ENCODE data around the gene CHRND. TPM values are rescaled to one million over a fixed set of nuclear protein-coding genes. Genes with fewer than 3 reads are reported as not detected.
"Not testable (repeated sequence)": the region's sequence is repeated elsewhere in the genome, so short reads cannot be mapped to it uniquely, and the experiment has no call there.

CHRND gene
- total RNA-seq, 1 donor from 2014 or later: not detected

- DNase-seq (ENCODE audit: low spot score): no peak
These were observed 761 bp upstream of the CHRND start for GRCh38 chr2:232525199-232525598.

GRCh38 chr2:232526372-232526941, 497 bp downstream of the CHRND start:
- DNase-seq (ENCODE audit: low spot score): no peak

DNA sequence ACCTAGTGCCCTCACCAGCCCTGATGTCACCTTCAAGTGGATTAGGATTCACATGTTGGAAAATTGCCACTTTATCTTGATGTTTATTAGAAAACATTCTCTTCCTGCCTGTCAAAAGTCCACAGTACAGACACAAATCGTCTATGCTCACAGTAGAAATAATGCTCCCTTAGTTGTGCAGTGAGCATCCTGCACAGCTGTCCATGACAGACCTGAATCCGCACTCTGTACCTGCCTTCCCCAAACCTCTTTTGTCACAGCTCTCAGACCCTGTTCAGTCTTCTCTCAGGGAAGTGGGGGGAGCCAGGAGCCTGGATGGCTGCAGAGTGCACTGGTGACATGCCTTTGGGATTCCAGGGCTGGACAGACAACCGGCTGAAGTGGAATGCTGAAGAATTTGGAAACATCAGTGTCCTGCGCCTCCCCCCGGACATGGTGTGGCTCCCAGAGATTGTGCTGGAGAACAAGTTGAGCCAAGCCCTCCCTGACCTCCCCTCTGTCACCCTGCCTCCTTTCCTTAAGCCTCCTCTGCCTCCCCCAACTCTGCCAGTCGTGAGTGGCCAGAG, 2.0 kb downstream of the CHRND start:
- no peak for DNase-seq (ENCODE audit: low spot score)

- no peak for DNase-seq (ENCODE audit: low spot score)
These were observed 2.9 kb downstream of the CHRND start for GRCh38 chr2:232528746-232529460.

DNA sequence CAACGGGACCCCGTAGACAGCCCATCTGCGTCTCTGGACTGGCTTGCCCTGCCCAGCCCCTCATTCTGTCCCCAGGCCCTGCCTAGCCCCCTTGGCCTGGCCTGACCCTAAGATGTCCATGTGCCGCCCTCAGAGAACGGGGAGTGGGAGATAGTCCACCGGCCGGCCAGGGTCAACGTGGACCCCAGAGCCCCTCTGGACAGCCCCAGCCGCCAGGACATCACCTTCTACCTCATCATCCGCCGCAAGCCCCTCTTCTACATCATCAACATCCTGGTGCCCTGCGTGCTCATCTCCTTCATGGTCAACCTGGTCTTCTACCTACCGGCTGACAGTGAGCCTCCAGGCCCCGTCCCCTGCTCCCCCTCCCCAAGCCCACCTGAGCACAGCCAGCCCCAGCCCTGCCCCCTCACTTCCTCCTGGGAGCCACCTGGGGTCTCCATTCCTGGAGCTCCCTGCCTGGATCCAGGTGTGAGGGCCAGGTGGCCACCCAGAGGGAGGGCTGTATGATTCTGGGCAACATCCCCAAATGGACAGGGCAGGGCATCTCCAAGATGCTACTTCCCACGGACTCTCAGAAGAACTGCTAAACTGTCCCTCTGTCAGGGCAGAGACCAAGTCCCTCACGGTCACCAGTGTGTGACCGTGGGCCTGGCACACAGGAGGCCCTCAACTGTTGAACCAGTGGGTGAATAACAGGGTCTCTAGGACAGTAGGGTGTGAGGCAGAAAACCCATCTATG, 4.0 kb downstream of the CHRND start:
- DNase-seq (ENCODE audit: low spot score): no peak

GRCh38 chr2:232530626-232531260, 4.8 kb downstream of the CHRND start:
- no peak for DNase-seq (ENCODE audit: low spot score)

DNA sequence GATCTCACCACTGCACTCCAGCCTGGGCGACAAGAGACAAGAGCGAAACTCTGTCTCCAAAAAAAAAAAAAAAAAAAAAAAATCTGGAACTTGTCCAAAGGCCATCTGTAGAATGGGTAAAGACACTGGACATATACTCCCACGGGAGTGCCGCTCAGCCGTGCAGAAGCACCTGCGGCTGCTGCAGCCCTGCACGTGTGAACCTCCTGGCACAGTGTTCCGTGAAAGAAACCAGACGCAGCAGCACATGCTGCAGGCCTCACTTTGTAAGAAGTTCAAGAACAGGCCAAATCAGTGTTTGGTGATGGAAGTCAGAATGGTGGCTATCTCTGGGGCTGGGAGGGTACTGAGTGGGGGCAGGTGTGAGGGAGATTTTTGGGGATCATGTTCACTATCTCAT, 6.5 kb downstream of the CHRND start:
- no peak for DNase-seq (ENCODE audit: low spot score)

GRCh38 chr2:232532821-232533220, 6.9 kb downstream of the CHRND start:
- not testable (repeated sequence) for DNase-seq (ENCODE audit: low spot score)

DNA sequence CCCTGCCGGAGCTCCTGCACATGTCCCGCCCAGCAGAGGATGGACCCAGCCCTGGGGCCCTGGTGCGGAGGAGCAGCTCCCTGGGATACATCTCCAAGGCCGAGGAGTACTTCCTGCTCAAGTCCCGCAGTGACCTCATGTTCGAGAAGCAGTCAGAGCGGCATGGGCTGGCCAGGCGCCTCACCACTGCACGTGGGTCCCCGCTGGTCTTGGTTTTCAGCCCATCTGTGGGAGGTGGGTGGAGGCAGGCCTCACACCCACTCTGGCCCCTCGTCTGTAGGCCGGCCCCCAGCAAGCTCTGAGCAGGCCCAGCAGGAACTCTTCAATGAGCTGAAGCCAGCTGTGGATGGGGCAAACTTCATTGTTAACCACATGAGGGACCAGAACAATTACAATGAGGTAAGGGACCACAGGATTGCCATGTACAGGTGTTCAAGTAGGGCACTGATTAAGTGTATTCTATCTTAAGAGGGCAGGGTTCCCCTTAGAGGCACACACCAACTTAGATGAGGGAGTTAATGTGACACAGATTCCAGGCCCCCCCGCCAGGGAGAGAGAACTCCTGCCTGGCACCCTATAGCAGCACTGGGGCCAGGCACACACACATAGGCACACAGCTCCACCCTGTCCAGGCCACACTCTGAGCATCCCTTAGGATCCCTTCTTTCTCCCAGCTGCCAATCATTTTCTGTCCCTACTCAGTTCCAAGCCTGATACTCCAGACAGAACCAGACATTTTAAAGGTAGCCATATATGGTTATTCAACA, 8.2 kb downstream of the CHRND start:
- DNase-seq (ENCODE audit: low spot score): no peak

- no peak for DNase-seq (ENCODE audit: low spot score)
These were observed 9.1 kb downstream of the CHRND start for GRCh38 chr2:232534940-232535651.

GRCh38 chr2:232535761-232536530, 10.0 kb downstream of the CHRND start:
- DNase-seq (ENCODE audit: low spot score): no peak

DNA sequence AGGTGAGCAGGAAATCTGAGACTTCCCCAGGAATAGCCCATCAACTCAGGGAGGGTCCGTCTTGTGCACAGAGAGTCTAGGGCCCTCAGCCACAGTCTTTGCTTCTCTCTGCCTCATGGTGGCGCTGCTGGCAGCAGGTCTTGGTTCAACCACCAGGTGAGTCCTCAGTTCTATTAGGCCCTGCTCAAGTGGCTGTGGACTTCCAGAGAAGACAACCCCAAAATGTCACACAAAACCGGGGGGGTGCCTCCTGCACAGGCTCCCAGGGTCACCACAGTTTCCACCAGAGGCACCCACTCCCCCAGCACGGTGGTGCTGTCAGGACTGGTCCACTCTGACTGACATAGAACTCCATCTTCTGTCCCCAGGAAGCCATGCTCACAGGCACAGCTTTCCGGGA, 11.1 kb downstream of the CHRND start:
- no peak for DNase-seq (ENCODE audit: low spot score)

DNA sequence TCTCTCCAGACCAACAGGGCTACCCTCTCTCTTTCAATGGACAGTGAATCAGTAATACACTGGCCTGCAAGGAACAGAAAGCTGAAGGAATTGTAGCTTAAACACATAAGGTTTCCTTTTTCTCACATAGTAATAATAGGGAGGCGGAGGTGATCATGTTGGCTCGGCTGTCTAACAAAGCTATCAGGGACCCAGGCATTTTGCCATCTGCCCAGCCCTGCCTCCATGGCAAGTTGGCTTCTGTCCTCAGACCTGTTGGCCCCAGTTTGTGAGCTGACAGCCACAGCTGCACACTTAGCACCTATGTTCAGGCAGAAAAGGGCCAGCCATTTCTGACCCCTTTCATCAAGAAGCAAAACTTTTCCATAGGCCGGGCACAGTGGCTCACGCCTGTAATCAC, 11.5 kb downstream of the CHRND start:
- DNase-seq (ENCODE audit: low spot score): peak; percentile 45

- no peak for DNase-seq (ENCODE audit: low spot score)
These were observed 12.7 kb downstream of the CHRND start for GRCh38 chr2:232538671-232539070.

DNA sequence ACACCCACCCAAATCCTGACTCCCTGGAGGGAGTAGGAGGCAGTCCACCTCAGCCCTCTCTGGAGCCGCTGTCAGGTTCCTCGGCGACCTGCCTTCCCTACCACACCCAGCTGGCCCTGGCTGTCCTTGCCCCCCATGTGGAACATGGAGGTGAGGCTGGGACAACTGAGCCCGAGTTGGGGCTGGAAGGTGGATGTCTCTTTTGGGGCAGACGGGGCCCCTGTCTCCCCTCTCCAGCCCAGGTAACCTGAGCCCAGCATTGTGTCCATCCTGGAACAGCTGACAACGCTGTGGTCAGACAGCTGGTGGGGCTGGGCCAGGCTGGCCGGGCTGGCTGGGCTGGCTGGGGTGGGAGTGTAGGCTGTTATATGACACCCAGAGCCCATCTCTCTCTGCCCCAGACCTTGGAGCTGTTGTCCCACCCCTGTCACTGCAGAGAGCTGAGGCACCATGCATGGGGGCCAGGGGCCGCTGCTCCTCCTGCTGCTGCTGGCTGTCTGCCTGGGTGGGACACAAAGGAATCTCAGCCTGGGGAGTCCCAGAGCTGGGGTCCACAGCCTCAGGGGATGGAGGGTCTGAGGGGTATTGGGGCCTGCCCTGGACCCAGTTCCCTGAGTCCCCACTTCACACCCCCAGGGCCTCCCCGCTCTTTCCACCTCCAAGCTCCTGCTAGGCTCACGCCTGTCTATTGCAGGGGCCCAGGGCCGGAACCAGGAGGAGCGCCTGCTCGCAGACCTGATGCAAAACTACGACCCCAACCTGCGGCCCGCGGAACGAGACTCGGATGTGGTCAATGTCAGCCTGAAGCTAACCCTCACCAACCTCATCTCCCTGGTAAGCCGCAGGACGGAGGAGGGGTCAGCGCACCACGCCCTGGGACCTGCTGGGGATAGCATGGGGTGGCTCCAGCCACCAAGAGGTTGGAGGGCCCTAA, 13.6 kb downstream of the CHRND start, which contains the start of gene CHRNG:
Gene CHRNG (plus strand): TSS at position 395 of the 934 bp plus-strand sequence. CDS start 56 bp downstream, at position 451.
- DNase-seq (ENCODE audit: low spot score): no peak

GRCh38 chr2:232540441-232541041, 14.6 kb downstream of the CHRND start:
- no peak for DNase-seq (ENCODE audit: low spot score)

DNA sequence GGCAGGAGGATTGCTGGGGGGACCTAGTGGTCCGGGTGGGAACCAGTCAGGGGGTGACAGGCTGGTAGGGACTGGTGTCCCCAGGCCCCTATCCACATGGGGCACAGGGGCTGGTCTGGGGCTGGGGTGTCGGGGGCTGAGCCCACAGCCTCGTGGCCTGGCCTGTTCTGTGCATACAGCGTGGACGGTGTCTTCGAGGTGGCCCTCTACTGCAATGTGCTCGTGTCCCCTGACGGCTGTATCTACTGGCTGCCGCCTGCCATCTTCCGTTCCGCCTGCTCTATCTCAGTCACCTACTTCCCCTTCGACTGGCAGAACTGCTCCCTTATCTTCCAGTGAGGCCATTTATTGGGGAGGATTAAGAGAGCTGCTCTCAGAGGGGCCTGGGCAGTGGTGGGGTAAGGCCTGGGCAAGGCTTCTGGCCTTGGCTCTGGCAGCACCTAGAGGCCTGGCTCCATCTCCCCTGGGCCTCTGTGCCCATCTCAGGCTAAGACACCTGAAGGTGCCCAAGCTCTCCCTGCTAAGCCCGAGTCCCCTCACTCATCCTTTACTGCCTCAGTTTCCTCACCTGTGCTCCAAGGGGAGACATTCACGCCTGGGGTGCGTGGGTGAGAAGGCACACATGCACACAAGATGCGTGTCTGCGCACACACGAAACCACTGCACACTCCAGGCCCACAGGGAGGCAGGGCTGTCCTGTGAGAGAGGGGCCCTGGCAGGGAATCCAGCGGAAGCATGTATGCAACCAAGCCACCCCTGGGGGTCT, 15.4 kb downstream of the CHRND start:
- DNase-seq (ENCODE audit: low spot score): no peak
